ENCODE measurements around the gene TTC12. TPM values are rescaled to one million over a fixed set of nuclear protein-coding genes. Genes with fewer than 3 reads are reported as not detected.

TTC12 gene
- polyA plus RNA-seq, 1 of the 3 experiments (the other 2 are of a cell fraction) = 15.1 TPM

- no peak for TF ChIP-seq EZH2phosphoT487 (IDR thresholded peaks at IDR 0.05; ENCODE audit: borderline replicate concordance, low read depth)
These were observed 44.3 kb upstream of the TTC12 start (continued) for GRCh38 chr11:113270080-113270479.

GRCh38 chr11:113271551-113272245 lies 42.7 kb upstream of the TTC12 start:
- ChIA-PET POLR2A (no interaction called here), CTCF (interaction anchor here (1.3 to 4.5 kb wide), 3 partner anchors 130 to 683 kb away, joined by 4 to 17 read pairs (median 5); no protein-coding TSS in a partner anchor)
- DNase-seq = no peak
- 87% methylated on average over 14 of the region's 14 CpGs for WGBS (ENCODE audit: low lambda C conversion rate)
- H2AFZ ChIP-seq (ENCODE audit: low read depth) = no peak overlapping the region
- H3K27ac ChIP-seq (ENCODE audit: low read depth in 2 of 2, low read length in 1 of 2) = no peak overlapping the region
- H4K20me1 ChIP-seq (ENCODE audit: insufficient read depth) = no peaks in the 10 kb centered on the region
- H3F3A ChIP-seq (replicated peaks; ENCODE audit: insufficient read depth) = no peaks in the 10 kb centered on the region
- no peaks in the 10 kb centered on the region for H3K9me2 ChIP-seq
- no peaks in the 10 kb centered on the region for H3K9me3 ChIP-seq
- H3K4me1 ChIP-seq (ENCODE audit: control insufficient read depth in 1 of 2, insufficient read depth in 2 of 2, low read depth in 1 of 2, low read length in 1 of 2) = peaks cover 0 to 33% of the 10 kb centered on the region in 2 experiments; a peak in 1 of 4 replicates
- H3K4me3 ChIP-seq (ENCODE audit: low read depth in 2 of 2, low read length in 1 of 2) = no peak overlapping the region
- TF ChIP-seq FOSL2 (IDR thresholded peaks at IDR 0.05; ENCODE audit: borderline replicate concordance, low read depth) = no peak
- TF ChIP-seq FOXM1 (IDR thresholded peaks at IDR 0.05; ENCODE audit: low read depth) = no peak
- no peak for TF ChIP-seq NFIC (IDR thresholded peaks at IDR 0.05; ENCODE audit: borderline replicate concordance)
- TF ChIP-seq, protein P1, sequence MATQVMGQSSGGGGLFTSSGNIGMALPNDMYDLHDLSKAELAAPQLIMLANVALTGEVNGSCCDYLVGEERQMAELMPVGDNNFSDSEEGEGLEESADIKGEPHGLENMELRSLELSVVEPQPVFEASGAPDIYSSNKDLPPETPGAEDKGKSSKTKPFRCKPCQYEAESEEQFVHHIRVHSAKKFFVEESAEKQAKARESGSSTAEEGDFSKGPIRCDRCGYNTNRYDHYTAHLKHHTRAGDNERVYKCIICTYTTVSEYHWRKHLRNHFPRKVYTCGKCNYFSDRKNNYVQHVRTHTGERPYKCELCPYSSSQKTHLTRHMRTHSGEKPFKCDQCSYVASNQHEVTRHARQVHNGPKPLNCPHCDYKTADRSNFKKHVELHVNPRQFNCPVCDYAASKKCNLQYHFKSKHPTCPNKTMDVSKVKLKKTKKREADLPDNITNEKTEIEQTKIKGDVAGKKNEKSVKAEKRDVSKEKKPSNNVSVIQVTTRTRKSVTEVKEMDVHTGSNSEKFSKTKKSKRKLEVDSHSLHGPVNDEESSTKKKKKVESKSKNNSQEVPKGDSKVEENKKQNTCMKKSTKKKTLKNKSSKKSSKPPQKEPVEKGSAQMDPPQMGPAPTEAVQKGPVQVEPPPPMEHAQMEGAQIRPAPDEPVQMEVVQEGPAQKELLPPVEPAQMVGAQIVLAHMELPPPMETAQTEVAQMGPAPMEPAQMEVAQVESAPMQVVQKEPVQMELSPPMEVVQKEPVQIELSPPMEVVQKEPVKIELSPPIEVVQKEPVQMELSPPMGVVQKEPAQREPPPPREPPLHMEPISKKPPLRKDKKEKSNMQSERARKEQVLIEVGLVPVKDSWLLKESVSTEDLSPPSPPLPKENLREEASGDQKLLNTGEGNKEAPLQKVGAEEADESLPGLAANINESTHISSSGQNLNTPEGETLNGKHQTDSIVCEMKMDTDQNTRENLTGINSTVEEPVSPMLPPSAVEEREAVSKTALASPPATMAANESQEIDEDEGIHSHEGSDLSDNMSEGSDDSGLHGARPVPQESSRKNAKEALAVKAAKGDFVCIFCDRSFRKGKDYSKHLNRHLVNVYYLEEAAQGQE (IDR thresholded peaks at IDR 0.05; ENCODE audit: low read depth, low read length) = no peak
- TF ChIP-seq, protein P2, sequence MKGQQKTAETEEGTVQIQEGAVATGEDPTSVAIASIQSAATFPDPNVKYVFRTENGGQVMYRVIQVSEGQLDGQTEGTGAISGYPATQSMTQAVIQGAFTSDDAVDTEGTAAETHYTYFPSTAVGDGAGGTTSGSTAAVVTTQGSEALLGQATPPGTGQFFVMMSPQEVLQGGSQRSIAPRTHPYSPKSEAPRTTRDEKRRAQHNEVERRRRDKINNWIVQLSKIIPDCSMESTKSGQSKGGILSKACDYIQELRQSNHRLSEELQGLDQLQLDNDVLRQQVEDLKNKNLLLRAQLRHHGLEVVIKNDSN (IDR thresholded peaks at IDR 0.05; ENCODE audit: borderline replicate concordance, low read depth) = no peak
- TF ChIP-seq, protein P3, sequence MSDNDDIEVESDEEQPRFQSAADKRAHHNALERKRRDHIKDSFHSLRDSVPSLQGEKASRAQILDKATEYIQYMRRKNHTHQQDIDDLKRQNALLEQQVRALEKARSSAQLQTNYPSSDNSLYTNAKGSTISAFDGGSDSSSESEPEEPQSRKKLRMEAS (IDR thresholded peaks at IDR 0.05; ENCODE audit: low read depth) = no peak
- TF ChIP-seq IRF3 (IDR thresholded peaks at IDR 0.05; ENCODE audit: low read depth, low read length) = no peak
- no peak for TF ChIP-seq FOXJ3 (CRISPR knock-in tag; IDR thresholded peaks at IDR 0.05)
- TF ChIP-seq EP300 (IDR thresholded peaks at IDR 0.05; ENCODE audit: borderline replicate concordance in 1 of 2, low read depth in 1 of 2, low read length in 1 of 2) = no peak
- no peak for TF ChIP-seq RAD21 (IDR thresholded peaks at IDR 0.05; ENCODE audit: low read length)
- TF ChIP-seq CHD2 (IDR thresholded peaks at IDR 0.05; ENCODE audit: low read length, partially characterized antibody) = no peak
- TF ChIP-seq TEAD4 (IDR thresholded peaks at IDR 0.05; ENCODE audit: borderline replicate concordance, insufficient read depth) = no peak
- no peak for TF ChIP-seq MXI1 (IDR thresholded peaks at IDR 0.05; ENCODE audit: low read depth, low read length)
- no peak for TF ChIP-seq RCOR1 (IDR thresholded peaks at IDR 0.05; ENCODE audit: low read length)
- no peak for TF ChIP-seq CTCF (IDR thresholded peaks at IDR 0.05)
- no peak for TF ChIP-seq SMC3 (IDR thresholded peaks at IDR 0.05; ENCODE audit: low read depth, low read length)
- no peak for TF ChIP-seq NRF1 (IDR thresholded peaks at IDR 0.05; ENCODE audit: low read depth, low read length)
- TF ChIP-seq, protein P4, sequence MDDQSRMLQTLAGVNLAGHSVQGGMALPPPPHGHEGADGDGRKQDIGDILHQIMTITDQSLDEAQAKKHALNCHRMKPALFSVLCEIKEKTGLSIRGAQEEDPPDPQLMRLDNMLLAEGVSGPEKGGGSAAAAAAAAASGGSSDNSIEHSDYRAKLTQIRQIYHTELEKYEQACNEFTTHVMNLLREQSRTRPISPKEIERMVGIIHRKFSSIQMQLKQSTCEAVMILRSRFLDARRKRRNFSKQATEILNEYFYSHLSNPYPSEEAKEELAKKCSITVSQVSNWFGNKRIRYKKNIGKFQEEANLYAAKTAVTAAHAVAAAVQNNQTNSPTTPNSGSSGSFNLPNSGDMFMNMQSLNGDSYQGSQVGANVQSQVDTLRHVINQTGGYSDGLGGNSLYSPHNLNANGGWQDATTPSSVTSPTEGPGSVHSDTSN (IDR thresholded peaks at IDR 0.05) = no peak
- no peak for TF ChIP-seq RFX5 (IDR thresholded peaks at IDR 0.05; ENCODE audit: low read length)
- no peak for TF ChIP-seq GATA2 (CRISPR knock-in tag; IDR thresholded peaks at IDR 0.05)
- H3K4me2 ChIP-seq = no peak overlapping the region
- H3K79me2 ChIP-seq (ENCODE audit: insufficient read depth) = no peaks in the 10 kb centered on the region
- H3K36me3 ChIP-seq (replicated peaks in 1 of 2; ENCODE audit: control insufficient read depth in 1 of 2, insufficient read depth in 2 of 2, low read length in 1 of 2) = no peaks in the 10 kb centered on the region
- H3K27me3 ChIP-seq (ENCODE audit: insufficient read depth) = no peaks in the 10 kb centered on the region
- H3K9ac ChIP-seq = no peak overlapping the region
